ENCODE data around the gene ASTN2.

DNA sequence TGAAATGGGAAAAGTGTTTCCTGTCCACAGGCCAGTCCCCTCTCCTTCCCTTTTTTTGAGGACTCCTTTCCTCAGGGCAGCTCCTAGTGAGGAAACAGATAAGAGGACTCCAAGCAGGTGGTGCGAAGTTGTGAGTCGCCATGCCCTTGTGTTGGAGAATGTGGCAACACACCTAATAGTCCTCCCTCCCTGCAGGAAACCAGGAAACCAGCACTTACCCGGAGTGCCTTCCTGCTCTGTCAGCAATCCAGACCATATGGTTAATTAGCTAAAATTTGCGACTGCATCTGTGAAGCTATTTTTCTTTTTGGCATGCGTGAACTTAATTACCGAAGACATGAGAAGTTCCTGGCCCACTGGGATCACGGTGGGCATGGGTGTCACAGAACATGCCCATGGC is 657.8 kb downstream of the ASTN2 start:
- TF ChIP-seq EZH2phosphoT487 (IDR thresholded peaks at IDR 0.05; ENCODE audit: insufficient read depth, low read depth) = no peak
- TF ChIP-seq EZH2 (IDR thresholded peaks at IDR 0.05; ENCODE audit: insufficient read depth, poor library complexity, severe bottlenecking) = no peak

Data from GM23248 (cell line).